GM19395 (cell line): Measurements from ENCODE around the gene RASD2.

Experiments
- ATAC-seq: cut with Tn5 transposase; IDR thresholded peaks from one replicate; pipeline ENCODE4 v1.9.1; 2021; ENCODE audit warnings: mild to moderate bottlenecking, moderate library complexity; ENCODE audit not compliant: unreplicated experiment

Gene RASD2

DNA sequence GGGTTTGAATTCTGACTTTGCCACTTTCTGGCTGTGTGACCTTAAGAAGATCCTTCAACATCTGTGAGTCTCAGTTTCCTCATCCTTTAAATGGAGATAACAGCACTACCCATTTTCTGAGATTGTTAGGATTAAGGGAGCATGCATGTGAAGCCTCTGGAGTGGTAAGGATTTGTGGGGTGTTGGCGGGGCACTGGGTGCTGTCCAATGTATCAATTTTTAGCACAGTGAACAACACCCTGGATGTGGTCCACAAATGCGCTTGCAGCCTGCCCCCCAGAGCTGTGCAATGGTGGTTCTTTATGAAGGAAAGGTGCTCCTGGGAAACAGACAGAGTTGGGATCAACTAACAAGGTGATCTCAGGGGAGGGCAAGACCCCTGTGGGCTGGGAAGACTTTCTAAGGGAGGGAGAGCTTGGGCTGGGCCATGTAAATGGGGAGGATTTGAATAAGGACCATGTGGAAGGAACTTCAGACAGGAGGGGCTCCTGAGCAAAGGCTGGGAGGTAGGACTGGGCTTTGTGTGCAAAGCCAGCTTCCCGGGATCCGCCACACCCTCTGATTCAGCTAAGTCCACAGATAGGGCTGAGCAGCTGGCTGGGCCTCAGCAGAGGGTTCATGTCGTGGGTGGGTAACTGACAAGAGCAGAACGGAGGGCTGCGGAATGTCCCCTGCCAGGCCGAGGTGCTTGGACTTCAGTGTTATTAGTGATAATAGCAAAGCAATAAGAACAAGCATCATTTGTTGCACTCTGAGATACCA is 22.7 kb upstream of the RASD2 start:
- no peak for ATAC-seq

DNA sequence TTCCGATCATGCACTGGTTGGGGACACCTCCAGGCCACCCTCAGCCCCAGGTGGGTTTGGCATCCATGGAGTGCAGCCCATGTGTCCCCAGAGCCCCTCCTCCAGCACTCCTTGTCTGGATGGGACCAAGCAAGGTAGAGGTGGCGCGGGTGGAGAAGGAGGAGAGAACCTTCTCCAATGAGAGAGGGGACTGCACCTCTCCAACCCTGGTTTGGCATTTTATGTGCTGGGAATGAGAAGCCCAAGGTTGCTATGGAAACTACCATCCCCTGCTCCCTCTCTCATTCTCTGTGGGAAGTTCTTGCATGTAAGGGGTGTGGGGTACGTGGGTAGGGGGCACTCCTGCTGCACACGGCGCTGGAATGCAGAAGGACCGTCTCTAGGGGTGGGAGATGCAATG is 21.8 kb upstream of the RASD2 start:
- no peak for ATAC-seq

DNA sequence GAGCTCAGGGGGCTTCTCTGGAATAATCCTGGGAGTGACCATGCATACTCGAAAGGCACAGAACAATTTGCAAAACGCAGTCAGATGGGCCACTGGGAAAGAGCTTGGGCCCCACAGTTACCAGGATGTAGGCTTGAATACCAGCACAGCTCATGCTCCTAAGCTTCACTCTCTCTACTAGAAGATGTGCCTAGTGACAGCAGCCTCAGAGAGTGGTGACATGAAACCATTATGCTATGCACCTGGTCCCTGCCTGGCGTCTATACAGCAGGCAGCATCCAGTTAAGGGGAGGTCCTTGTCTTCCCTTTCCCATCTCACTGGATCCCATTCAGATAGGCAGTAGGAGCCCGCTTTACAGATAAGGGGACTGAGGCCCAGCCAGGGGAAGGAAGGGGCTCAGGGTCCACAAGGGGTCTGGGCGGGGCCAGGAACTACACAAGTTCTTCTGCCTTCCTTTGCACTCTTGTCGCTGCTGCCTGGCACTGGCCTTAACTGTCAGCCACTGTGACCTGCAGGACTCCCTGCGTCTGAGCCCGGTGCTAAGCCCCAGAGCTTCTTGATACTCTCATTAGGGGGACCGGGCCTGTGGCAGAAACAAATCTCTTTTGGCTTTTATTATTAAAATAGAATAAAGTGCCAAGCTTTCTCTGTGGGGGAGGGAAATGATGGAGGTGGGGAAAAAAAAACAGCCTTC is 21.2 kb upstream of the RASD2 start:
- no peak for ATAC-seq

DNA sequence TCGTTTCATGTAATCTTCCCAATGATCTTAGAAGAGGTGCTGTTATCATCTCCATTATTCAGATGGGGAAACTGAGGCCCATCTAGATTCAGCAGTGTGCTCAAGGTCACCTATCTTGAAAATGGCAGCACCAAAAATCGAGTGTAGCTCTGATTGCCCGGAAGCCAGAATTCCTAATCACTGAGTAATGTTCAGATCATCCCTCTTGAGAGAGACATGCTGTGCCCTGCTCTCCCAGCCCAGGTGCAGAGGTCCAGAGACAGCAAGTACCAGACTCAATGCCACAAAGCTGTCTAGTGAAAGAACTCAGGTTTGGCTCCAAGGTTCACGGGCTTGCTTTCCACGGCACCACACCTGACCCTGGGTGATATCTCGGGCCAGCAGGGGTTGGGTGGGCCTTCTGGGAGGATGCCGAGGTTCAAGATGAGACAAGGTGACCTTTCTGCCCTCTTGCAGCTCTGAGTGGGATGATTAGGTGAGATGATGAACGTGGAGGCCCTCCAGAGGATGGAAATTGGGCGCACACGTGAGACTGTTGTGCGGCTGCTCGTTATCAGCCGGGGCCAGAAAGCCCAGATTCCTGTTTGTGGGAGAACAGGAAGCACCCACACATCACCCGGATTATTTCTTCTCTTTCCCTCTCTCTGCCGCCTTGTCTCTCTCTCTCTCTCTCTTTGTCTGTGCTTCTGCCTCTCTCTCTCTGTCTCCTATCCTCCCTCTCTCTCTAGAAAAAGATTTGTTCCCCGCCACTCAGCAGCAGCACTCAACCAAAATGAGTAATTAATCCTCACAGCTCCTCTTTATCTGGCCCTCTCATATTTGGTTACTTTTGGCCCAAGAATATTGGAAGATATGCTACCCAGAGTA is 19.0 kb upstream of the RASD2 start:
- no peak for ATAC-seq

DNA sequence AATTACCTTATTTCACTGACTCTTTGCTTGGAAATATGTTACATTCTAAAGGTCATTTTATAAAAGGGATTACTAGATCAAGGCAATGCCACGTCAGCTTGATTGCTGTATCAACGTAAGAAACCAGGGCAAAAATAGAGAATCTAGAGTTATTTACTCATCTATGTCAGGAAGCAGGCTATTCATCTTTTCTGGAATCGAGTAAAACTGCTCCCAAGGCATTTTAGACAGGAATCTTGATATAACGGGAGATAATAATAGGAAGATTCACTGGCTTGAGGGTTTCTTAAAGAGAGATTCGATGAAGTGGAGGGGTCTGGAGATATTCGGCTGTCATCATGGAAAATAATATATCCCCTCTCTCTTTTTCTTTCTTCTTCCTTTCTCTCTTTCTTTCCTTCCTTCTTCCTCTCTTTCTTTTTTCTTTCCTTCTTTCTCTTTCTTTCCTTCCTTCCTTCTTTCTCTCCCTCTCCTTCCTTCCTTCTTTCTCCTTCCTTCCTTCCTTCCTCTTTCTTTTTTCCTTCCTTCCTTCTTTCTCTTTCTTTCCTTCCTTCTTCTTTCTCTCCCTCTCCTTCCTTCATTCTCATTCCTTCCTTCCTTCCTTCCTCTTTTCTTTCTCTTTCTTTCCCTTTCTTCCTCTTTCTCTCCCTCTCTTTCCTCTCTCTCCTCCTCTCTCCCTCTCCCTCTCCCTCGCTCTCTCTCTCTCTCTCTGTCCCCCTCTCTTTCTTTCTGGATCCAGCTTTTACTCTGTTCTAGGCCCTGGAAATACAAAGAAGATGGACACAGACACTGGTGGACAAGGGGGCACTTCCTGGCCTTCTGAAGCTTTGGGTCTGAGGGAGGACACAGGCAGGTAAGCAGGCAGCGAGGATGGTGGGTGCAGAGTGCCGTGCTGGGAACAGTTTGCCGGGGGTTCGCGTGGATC is 18.1 kb upstream of the RASD2 start:
- no peak for ATAC-seq

DNA sequence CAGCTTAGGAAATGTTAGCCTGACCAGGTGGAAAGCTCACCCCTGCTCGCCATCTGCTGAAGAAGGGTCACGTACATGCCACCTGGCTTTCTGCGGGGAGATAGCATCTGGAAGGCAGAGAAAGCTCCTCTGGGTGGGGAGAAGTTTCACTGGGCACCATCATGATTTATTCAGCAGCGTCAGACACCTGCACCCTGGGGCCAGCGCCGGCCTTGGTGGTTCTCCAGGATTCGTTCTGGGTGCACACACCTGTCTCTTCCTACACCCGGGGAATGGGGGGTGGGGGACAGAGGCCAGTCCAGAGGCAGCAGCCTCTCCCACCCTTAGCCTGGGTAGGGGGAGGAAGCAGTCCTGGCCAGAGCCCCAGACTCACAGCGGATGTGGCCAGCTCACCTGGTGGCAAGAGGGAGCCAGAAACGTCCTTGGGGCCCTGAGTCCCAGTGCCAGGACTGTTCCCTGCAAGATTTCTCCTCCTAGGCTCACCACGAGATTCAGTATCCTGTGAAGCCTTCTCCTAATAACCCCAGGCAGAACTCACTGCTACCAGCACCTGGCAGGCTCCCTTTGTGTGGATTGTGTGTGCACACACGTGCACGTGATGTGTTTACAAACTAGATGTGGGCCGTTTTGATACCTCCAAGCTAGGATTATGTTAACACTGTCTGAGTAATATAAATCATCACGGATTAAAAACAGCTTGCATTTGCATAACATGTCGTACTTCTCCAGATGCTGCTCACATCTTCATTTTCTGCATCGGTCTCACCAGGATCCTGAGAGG is 17.3 kb upstream of the RASD2 start:
- ATAC-seq: no peak

DNA sequence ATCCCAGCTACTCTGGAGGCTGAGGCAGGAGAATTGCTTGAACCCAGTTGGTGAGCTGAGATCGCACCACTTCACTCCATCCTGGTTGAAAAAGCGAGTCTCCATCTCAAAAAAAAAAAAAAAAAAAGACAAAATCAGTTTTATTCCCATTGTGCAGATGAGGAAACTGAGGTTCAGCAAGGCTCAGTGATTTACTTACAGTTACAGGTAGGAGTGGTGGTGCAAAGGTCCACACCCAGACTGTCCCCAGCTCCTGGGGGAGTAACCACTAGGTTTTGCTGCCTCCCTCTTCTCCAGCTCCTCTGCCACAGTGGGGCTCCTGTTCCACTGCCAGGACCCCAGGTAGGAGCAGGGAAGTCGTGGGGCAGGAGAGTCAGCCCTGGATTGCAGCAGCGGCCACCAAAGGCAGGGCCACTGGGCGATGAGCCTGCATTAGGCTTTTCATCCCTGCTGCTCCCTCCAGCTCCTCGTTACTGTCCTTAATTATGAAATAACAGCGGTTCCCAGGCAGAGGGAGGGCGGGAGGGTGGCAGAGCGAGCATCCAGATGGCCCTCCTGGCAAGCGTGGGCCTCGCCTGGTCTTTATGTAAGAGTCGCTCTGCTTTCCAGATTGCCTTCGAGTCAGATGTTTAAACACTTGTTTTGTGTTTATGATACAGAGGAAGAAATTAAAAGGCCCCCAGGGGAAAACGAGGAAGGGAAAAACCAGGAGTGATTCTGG is 15.5 kb upstream of the RASD2 start:
- no peak for ATAC-seq

DNA sequence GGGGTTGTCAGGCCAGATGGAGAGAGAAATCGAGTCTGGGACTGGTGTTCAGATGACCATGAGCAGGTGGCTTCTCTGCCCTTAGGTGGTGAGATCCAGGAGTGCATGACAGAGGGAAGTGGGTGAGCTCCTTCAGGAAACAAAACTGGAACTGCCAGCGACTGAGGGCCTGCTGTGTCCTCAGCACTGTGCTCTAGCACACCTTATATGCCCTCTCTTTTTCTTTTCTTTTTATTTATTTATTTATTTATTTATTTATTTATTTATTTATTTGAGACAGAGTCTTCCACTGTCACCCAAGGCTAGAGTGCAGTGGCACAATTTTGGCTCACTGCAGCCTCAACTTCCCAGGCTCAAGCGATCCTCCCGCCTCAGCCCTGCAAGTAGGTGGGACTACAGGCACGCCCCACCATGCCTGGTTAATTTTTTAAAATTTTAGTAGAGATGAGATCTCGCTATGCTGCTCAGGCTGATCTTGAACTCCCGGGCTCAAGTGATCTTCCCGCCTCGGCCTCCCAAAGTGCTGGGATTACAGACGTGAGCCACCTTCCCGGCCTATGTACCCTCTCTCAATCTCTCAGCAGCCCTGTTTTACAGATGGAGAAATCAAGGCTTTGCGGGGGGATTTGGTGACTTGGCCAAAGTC is 14.8 kb upstream of the RASD2 start:
- no peak for ATAC-seq

DNA sequence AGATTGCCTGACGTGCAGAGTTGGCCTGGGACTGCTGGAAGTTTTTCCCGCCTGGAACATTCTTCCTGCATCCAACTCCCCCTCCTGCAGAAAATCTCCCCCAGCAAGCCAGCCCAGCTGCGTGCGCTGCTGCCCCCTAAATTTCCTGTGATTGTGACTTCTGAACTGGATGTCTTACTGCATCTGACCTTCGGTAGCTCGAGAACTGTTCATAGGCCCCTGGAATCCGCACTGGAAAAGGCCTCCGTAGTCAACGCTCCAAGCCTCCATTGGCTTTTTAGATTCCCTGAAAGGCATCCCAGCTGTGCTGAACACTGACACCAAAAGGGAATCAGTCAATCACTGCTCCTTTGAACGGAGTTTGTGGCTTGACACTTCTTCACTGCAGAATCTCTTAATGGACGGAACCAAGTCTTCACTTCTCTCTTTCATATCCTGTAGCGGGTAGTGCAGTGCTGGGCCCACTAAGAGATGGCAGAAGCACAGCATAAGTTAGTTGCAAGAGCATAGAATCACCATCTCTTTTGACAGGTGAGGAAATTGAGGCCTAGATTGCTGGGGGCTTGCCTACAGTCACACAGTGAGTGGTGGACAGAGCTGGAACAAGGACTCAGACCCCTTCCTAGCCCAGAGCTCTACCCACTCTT is 14.2 kb upstream of the RASD2 start:
- ATAC-seq: no peak

DNA sequence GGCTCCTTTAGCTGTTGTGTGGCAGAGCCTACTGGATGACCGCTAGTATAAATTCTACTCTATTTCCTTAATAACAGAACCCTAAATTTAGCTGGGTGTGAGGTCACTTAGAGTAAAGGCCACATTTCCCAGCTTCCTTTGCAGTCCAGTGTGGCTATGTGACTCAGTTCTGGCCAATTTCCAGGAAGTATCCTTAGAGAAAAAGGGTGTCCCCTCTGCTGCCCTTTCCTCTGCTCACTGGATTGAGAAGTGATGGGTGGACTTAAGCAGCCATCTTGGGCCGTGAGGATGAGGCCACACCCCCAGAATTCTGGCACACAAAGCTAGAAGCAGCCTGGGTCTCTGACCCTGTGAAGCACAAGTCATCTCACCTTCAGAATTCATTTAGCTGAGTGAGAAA is 11.7 kb upstream of the RASD2 start:
- ATAC-seq: no peak

DNA sequence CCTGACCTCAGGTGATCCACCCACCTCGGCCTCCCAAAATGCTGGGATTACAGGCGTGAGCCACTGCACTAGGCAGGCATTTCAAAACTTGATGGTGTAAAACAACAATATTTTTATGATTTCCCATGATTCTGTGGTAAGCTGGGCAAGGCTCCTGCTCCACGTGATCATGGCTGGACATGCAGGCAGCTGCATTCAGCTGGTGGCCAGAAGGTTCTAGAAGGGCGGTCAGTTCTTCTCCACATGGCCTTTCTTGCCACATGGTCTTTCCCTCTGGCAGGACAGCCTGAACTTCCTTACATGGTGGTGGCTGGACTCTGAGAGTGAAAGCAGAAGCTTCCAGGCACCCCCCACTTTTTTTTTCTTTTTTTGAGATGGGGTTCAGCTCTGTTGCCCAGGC is 9.9 kb upstream of the RASD2 start:
- no peak for ATAC-seq

DNA sequence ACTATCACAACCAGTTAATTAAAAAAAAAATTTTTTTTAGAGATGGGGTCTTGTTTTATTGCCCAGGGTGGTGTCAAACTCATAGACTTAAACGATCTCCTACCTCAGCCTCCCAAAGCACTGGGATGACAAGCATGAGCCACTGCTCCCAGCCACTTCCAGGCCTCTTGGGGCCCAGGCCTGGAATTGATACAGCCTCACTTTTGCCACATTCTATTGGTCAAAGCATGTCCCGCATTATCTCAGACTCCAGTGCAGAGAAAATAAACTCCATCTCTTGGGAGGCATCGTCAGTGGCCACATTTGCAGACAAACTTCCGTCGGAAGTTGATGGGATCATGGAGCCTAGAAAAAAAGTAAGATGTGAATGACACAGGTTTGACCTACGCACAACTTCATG is 9.4 kb upstream of the RASD2 start:
- no peak for ATAC-seq

DNA sequence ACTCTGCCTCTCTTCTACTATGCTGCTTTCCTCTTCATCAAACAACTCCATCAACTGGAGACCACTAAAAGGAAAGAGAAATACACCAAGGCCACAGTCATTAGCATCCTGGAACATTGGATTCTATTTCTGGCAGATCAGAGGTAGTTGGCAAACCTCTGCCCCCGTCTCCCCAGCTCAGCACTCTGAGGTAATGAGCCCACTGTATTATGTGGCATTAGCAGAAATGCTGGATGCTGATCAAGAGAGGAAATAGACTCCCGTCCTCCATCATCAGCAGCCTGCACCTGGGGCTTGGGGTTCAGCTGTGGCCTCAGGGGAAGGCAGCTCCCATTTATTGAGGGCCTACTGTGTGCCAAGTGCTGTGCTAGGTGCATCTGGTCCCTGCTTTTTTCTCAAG is 9.0 kb upstream of the RASD2 start:
- no peak for ATAC-seq

DNA sequence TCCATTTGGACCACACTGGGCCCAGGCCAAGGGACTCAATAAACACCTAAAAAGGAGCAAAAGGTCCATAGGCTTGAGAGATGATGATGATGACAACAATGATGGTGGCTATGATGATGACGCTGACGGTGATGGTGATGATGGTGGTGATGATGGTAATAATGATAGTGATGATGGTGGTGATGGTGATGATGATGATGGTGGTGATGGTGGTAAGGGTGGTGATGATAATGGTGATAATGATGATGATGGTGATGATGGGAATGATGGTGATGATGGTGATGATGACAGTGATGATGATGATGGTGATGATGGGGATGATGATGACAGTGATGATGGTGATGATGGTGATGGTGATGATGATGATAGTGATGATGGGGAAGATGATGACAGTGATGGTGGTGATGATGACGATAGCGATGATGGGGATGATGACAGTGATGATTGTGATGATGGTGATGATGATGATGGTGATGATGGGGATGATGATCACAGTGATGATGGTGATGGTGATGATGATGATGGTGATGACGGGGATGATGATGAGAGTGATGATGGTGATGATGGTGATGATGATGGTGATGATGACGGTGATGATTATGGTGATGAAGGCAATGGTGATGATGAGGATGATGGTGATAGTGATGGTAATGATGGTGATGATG is 7.1 kb upstream of the RASD2 start:
- ATAC-seq: no peak

DNA sequence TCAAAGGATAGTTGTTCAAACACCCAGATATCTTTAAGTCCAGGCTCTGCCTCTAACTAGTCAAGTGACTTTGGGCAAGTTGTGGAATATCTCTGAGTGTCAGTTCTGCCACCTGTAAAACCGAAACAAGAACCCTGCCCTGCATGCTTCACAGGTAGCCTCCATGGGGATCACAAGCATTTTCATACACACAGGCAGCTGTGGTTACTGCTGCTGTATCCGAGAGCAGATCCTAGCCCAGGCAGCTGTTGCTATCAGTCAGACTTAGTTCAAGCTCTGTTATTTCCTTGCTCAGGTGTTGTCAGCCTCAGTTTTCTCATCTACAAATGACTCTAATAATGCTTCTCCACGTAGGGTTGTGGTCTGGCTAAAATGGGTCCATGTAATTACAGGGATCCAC is 6.5 kb upstream of the RASD2 start:
- no peak for ATAC-seq

DNA sequence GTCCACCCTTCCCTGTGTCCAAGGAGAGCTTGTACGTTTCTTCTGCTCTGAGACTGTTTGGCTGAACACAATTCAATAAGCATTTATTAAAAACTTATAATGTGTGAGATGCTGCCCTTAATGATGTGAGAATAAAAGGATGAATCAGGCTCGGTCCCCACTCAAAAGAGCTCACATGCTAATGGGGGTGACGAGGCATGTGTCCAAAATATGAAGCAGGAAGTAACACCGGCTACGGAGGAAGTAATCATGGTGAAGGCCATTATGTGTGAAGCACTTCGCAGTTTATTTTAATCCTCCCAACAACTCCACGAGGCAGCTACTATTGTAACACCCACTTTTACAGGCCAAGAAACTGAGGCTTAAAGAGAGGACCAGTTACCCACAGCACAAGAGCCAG is 3.4 kb upstream of the RASD2 start:
- no peak for ATAC-seq

DNA sequence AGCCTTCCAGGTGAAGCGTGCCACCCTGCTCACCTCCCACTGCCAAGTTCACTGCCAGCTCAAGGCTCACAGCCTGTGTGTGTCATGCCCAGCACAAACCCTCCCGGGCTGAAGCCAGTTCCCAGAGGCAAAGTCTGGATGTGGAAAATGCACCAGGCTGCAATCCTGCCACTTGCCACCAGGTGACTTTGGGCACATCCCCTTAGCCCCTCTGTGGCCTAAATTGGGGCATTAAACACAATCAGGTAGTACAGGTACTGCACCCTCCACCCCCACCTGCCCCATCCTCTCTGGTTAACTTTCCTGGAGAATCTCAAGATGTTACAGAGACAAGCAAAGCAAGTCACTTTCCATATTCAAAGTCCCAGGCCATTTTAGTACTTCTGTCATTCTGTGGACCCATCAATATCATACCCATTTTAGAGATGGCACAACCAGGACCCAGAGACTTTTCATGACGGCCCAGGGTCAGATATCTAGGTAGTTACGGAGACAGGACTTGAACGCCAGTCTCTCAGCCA is 1.8 kb upstream of the RASD2 start:
- no peak for ATAC-seq

DNA sequence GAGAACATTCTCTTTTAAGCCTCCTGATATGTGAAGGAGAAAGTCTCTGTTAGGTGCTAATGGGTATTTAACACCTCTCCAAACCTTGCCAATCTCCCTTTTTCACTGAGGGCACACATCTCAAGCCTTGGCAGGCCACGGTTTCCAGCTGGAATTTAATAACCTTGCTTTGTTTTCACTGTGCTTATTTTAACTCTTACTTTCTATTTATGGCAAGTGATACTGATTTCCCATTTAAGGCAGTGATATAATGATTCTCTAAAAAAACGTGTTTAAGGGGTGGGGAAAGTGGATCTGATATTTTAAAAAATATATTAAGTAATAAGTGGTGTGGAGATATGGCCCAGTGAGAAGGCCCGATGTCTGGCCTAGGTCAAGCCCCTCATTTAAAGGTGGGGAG is 1.1 kb upstream of the RASD2 start:
- ATAC-seq: no peak
